Ishikawa (cell line): ENCODE data around the gene EGR4.

Experiments
- CEBPB ChIP-seq: IDR thresholded peaks from 2 replicates; pipeline ENCODE4 v1.6.1; 2012
- CREB1 ChIP-seq: IDR thresholded peaks from 2 replicates; pipeline ENCODE4 v1.6.1; 2012; ENCODE audit warnings: low read depth
- EGR1 ChIP-seq: IDR thresholded peaks from 2 replicates; pipeline ENCODE4 v1.6.1; 2012
- EP300 ChIP-seq: IDR thresholded peaks from 2 replicates; pipeline ENCODE4 v1.6.1; 2012; ENCODE audit warnings: borderline replicate concordance
- FOXM1 ChIP-seq: IDR thresholded peaks from 2 replicates; pipeline ENCODE4 v1.6.1; 2012; ENCODE audit warnings: low read depth, borderline replicate concordance
- MAX ChIP-seq: IDR thresholded peaks from 2 replicates; pipeline ENCODE4 v1.6.1; 2012
- NFIC ChIP-seq: IDR thresholded peaks from 2 replicates; pipeline ENCODE4 v1.6.1; 2012
- RAD21 ChIP-seq: IDR thresholded peaks from 2 replicates; pipeline ENCODE4 v1.6.1; 2012; ENCODE audit warnings: low read depth
- TAF1 ChIP-seq: IDR thresholded peaks from 2 replicates; pipeline ENCODE4 v1.6.1; 2012; ENCODE audit warnings: low read depth, mild to moderate bottlenecking
- TCF12 ChIP-seq: IDR thresholded peaks from 2 replicates; pipeline ENCODE4 v1.6.1; 2012; ENCODE audit warnings: low read depth
- TEAD4 ChIP-seq: IDR thresholded peaks from 2 replicates; pipeline ENCODE4 v1.6.1; 2012
- YY1 ChIP-seq: IDR thresholded peaks from 2 replicates; pipeline ENCODE4 v1.6.1; 2012; ENCODE audit warnings: low read depth
- ZBTB7A ChIP-seq: IDR thresholded peaks from 2 replicates; pipeline ENCODE4 v1.6.1; 2012; ENCODE audit warnings: low read depth
- TF ChIP-seq, protein P1 (sequence below): IDR thresholded peaks from 2 replicates; pipeline ENCODE4 v1.6.1; 2012; ENCODE audit warnings: low read depth, mild to moderate bottlenecking
- TF ChIP-seq, protein P2 (sequence below): IDR thresholded peaks from 2 replicates; pipeline ENCODE4 v1.6.1; 2012

Gene EGR4

DNA sequence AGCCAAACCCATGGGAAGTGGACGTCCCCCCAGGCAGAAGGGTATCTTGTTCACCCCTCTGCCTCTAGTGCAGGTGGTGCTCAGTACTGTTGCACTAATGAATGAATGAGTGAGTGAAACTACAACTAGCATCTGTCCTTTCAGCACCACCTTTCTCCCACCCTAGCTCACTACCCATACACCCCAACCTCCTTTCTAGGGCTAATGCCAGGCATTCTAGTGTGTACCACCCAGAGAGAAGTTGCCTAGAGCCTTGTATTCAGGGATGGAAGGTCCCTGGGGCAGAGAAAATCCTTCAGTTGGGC, 36.8 kb downstream of the EGR4 start:
- TF ChIP-seq TCF12 (no peak), TAF1 (no peak), CEBPB (no peak), YY1 (no peak), EGR1 (no peak), EP300 (no peak), NFIC (no peak), TEAD4 (no peak), MAX (no peak), CREB1 (no peak), FOXM1 (no peak), ZBTB7A (no peak), RAD21 (no peak)
- TF ChIP-seq, protein P1, sequence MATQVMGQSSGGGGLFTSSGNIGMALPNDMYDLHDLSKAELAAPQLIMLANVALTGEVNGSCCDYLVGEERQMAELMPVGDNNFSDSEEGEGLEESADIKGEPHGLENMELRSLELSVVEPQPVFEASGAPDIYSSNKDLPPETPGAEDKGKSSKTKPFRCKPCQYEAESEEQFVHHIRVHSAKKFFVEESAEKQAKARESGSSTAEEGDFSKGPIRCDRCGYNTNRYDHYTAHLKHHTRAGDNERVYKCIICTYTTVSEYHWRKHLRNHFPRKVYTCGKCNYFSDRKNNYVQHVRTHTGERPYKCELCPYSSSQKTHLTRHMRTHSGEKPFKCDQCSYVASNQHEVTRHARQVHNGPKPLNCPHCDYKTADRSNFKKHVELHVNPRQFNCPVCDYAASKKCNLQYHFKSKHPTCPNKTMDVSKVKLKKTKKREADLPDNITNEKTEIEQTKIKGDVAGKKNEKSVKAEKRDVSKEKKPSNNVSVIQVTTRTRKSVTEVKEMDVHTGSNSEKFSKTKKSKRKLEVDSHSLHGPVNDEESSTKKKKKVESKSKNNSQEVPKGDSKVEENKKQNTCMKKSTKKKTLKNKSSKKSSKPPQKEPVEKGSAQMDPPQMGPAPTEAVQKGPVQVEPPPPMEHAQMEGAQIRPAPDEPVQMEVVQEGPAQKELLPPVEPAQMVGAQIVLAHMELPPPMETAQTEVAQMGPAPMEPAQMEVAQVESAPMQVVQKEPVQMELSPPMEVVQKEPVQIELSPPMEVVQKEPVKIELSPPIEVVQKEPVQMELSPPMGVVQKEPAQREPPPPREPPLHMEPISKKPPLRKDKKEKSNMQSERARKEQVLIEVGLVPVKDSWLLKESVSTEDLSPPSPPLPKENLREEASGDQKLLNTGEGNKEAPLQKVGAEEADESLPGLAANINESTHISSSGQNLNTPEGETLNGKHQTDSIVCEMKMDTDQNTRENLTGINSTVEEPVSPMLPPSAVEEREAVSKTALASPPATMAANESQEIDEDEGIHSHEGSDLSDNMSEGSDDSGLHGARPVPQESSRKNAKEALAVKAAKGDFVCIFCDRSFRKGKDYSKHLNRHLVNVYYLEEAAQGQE = no peak
- TF ChIP-seq, protein P2, sequence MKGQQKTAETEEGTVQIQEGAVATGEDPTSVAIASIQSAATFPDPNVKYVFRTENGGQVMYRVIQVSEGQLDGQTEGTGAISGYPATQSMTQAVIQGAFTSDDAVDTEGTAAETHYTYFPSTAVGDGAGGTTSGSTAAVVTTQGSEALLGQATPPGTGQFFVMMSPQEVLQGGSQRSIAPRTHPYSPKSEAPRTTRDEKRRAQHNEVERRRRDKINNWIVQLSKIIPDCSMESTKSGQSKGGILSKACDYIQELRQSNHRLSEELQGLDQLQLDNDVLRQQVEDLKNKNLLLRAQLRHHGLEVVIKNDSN = no peak

- TF ChIP-seq TCF12 = no peak
- TF ChIP-seq EGR1 = no peak
- no peak for TF ChIP-seq ZBTB7A
- no peak for TF ChIP-seq FOXM1
- no peak for TF ChIP-seq YY1
- TF ChIP-seq RAD21 = no peak
- no peak for TF ChIP-seq MAX
- TF ChIP-seq TEAD4 = no peak
- no peak for TF ChIP-seq EP300
- no peak for TF ChIP-seq NFIC
- no peak for TF ChIP-seq CEBPB
- TF ChIP-seq, protein P2 = no peak
- no peak for TF ChIP-seq TAF1
- TF ChIP-seq CREB1 = no peak
- TF ChIP-seq, protein P1 = no peak
Observed at GRCh38 chr2:73255907-73256617, 37.3 kb downstream of the EGR4 start.

DNA sequence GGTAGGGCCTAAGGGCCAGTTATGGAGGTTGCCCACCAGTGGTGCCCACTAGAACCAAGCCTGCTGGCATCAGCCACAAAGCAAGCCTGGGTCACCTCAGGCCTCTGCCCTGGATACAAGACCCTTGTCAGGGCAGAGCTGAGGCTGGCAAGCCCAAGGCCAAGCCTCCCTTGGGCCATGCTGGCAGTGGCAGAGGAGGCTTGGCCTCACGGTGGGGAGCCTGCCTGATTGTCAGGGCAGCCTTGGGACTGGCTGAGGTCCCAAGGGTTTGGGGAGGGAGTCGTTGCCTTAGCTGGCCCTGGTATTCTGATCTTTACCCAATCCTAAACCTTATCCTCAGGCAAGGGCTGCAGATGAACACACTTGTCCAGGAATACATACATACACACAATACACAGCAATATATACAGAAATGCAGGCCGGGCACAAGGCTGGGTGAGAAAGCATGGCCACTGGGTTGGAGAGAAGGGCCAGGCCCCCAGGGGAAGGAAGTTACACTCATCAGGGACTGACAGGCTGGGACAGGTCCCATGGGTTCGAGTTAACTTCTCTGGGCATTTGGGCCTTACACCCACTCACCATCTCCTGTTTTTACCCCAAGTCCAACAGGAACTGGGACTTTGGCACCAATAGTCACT, 38.2 kb downstream of the EGR4 start:
- TF ChIP-seq, protein P1 = no peak

GRCh38 chr2:73254343-73255006, 38.9 kb downstream of the EGR4 start:
- TF ChIP-seq EP300 = no peak
- TF ChIP-seq, protein P1 = no peak
